ENCODE measurements around the gene AP2A2. TPM values are rescaled to one million over a fixed set of nuclear protein-coding genes. Genes with fewer than 3 reads are reported as not detected.

The AP2A2 gene
- total and polyA plus RNA-seq, 2 donors (not counting 1 experiment from before 2014, with no cell fraction given): 53.1 to 57.0 TPM

DNA sequence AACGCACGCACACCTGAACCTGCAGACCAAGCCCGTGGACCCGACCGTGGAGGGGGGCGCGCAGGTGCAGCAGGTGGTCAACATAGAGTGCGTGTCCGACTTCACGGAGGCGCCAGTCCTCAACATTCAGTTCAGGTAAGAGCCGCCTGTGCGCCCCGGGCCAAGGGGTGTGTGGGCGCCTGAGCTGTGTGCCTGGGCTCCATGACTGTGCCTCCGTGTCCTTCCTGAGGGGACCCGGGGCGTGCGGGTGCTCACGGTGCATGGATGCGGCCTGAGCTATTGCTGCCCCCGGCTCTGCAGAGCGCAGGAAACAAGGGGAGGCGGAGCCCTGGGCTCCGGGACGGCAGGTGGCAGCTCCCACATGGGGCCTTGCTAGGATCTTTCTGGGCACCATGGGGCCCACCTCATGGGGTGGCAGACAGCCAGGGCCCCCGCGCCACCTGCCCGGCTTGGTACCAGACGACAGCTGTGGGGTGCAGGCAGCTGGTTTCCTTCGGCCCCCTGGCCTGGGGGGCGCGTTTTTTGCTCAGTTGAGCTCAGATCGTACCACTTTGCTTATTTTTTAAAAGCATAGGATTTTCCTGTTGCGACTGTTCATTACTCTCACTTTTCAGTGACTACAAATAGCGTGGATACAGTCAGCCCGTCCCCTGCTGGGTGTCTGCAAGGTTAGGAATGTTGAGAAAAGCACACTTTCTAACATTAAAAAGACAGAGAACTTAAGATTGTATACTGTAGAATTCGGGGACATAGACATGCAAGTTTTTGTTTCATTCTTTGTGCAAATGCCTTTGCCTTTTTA lies 82.5 kb downstream of the AP2A2 start:
- WGBS (ENCODE audit: insufficient coverage): 97% methylated on average over 34 of the region's 38 CpGs
- ChIA-PET CTCF (no interaction called here), POLR2A (no interaction called here)
- ATAC-seq (ENCODE audit: low read depth): no peak
- H3K27ac ChIP-seq (ENCODE audit: low read length in 2 of 2): no peak overlapping the region
- peaks cover 2% of the 10 kb centered on the region for H3K79me2 ChIP-seq (ENCODE audit: control insufficient read depth, insufficient read depth, low read length)
- H3K4me3 ChIP-seq (ENCODE audit: control extremely low read depth in 1 of 5, extremely low read depth in 1 of 5, insufficient read depth in 1 of 5, low read depth in 2 of 5, low read length in 4 of 5): no peak overlapping the region
- H4K20me1 ChIP-seq (ENCODE audit: control insufficient read depth, insufficient read depth, low read length, poor library complexity, severe bottlenecking): peaks cover 3% of the 10 kb centered on the region
- no peak for DNase-seq
- H3K9me3 ChIP-seq (ENCODE audit: control extremely low read depth in 1 of 3, control insufficient read depth in 2 of 3, insufficient read depth in 1 of 3, low read length in 2 of 3): no peaks in the 10 kb centered on the region
- no peak overlapping the region for H3K9ac ChIP-seq (ENCODE audit: low read length)
- Mint-ChIP-seq H3K27ac (no peak overlapping the region), H3K4me3 (no peak overlapping the region), H3K27me3 (no peaks in the 10 kb centered on the region), H3K4me1 (no peaks in the 10 kb centered on the region), H3K9me3 (ENCODE audit: insufficient read depth) (no peaks in the 10 kb centered on the region)
- H3K27me3 ChIP-seq (replicated peaks in 1 of 4; ENCODE audit: control extremely low read depth in 1 of 4, control insufficient read depth in 3 of 4, insufficient read depth in 4 of 4, low read length in 3 of 4): no peaks in the 10 kb centered on the region
- no peak overlapping the region for H2AFZ ChIP-seq (ENCODE audit: insufficient read depth, low read depth, low read length, poor library complexity, severe bottlenecking)
- TF ChIP-seq EZH2 (IDR thresholded peaks at IDR 0.05; ENCODE audit: borderline replicate concordance, insufficient read depth, low read depth, low read length, poor library complexity, severe bottlenecking): no peak
- peaks cover 0 to 56% of the 10 kb centered on the region in 2 experiments for H3K36me3 ChIP-seq (replicated peaks in 1 of 2; ENCODE audit: control extremely low read depth in 1 of 2, control insufficient read depth in 1 of 2, extremely low read depth in 1 of 2, insufficient read depth in 2 of 2, low read length in 1 of 2)
- intact Hi-C loops (cut with micrococcal nuclease): no loop called here
- H3K4me2 ChIP-seq (replicated peaks; ENCODE audit: low read depth, low read length, poor library complexity, severe bottlenecking): no peak overlapping the region
- H3K4me1 ChIP-seq (ENCODE audit: control insufficient read depth in 2 of 2, insufficient read depth in 2 of 2, low read length in 2 of 2): no peaks in the 10 kb centered on the region

DNA sequence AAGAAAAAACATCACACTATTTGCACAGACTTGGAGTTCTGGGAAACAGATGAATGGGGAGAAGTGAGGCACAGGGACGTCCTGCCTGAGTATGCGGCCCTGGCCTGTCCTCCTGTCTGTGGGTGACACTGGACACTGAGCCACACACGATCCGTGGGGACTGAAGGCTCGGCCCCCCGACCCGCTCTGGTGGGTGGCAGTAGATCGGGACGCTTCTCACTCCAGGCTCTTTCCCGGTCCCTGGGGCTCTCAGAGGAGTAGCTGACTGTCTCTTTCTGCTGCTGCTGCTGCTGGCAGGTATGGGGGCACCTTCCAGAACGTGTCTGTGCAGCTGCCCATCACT lies 83.1 kb downstream of the AP2A2 start:
- 96% methylated on average over 10 of the region's 11 CpGs for WGBS (ENCODE audit: insufficient coverage)
- no peaks in the 10 kb centered on the region for H3K9me3 ChIP-seq (ENCODE audit: control extremely low read depth in 1 of 3, control insufficient read depth in 2 of 3, insufficient read depth in 1 of 3, low read length in 2 of 3)
- no peak overlapping the region for H3K9ac ChIP-seq (ENCODE audit: low read length)
- no peaks in the 10 kb centered on the region for H4K20me1 ChIP-seq (ENCODE audit: control insufficient read depth, insufficient read depth, low read length, poor library complexity, severe bottlenecking)
- no peak overlapping the region for H3K27ac Mint-ChIP-seq
- DNase-seq: no peak
- H3K36me3 ChIP-seq (replicated peaks in 1 of 2; ENCODE audit: control extremely low read depth in 1 of 2, control insufficient read depth in 1 of 2, extremely low read depth in 1 of 2, insufficient read depth in 2 of 2, low read length in 1 of 2): peaks cover 0 to 50% of the 10 kb centered on the region in 2 experiments
- no peaks in the 10 kb centered on the region for H3K9me3 Mint-ChIP-seq (ENCODE audit: insufficient read depth)
- H3K27me3 ChIP-seq (replicated peaks in 1 of 4; ENCODE audit: control extremely low read depth in 1 of 4, control insufficient read depth in 3 of 4, insufficient read depth in 4 of 4, low read length in 3 of 4): no peaks in the 10 kb centered on the region
- no peaks in the 10 kb centered on the region for H3K4me1 Mint-ChIP-seq
- intact Hi-C loops (cut with micrococcal nuclease): no loop called here
- no peak overlapping the region for H3K27ac ChIP-seq (ENCODE audit: low read length in 2 of 2)
- H3K4me3 ChIP-seq (ENCODE audit: control extremely low read depth in 1 of 5, extremely low read depth in 1 of 5, insufficient read depth in 1 of 5, low read depth in 2 of 5, low read length in 4 of 5): no peak overlapping the region
- POLR2A ChIA-PET: no interaction called here
- H3K4me1 ChIP-seq (ENCODE audit: control insufficient read depth in 2 of 2, insufficient read depth in 2 of 2, low read length in 2 of 2): no peaks in the 10 kb centered on the region
- no peak for ATAC-seq (ENCODE audit: low read depth)
- H2AFZ ChIP-seq (ENCODE audit: insufficient read depth, low read depth, low read length, poor library complexity, severe bottlenecking): no peak overlapping the region
- TF ChIP-seq EZH2 (IDR thresholded peaks at IDR 0.05; ENCODE audit: borderline replicate concordance, insufficient read depth, low read depth, low read length, poor library complexity, severe bottlenecking): no peak
- TF ChIP-seq, protein P1, sequence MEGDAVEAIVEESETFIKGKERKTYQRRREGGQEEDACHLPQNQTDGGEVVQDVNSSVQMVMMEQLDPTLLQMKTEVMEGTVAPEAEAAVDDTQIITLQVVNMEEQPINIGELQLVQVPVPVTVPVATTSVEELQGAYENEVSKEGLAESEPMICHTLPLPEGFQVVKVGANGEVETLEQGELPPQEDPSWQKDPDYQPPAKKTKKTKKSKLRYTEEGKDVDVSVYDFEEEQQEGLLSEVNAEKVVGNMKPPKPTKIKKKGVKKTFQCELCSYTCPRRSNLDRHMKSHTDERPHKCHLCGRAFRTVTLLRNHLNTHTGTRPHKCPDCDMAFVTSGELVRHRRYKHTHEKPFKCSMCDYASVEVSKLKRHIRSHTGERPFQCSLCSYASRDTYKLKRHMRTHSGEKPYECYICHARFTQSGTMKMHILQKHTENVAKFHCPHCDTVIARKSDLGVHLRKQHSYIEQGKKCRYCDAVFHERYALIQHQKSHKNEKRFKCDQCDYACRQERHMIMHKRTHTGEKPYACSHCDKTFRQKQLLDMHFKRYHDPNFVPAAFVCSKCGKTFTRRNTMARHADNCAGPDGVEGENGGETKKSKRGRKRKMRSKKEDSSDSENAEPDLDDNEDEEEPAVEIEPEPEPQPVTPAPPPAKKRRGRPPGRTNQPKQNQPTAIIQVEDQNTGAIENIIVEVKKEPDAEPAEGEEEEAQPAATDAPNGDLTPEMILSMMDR (IDR thresholded peaks at IDR 0.05): no peak
- H3K27me3 Mint-ChIP-seq: no peaks in the 10 kb centered on the region
- H3K4me2 ChIP-seq (replicated peaks; ENCODE audit: low read depth, low read length, poor library complexity, severe bottlenecking): no peak overlapping the region
- CTCF ChIA-PET: no interaction called here
- no peak overlapping the region for H3K4me3 Mint-ChIP-seq
- H3K79me2 ChIP-seq (ENCODE audit: control insufficient read depth, insufficient read depth, low read length): no peaks in the 10 kb centered on the region

Data from B cell (primary cell).